Hair follicular keratinocyte (primary cell): ENCODE results near the gene RAD51C. TPM values are rescaled to one million over a fixed set of nuclear protein-coding genes. Genes with fewer than 3 reads are reported as not detected.

ENCODE experiments used
- total RNA-seq: library from RNA; depleted of rRNA; stranded (reverse); fragments of >200 nt; gene quantifications from 2 replicates; pipeline ENCODE4 v1.2.3, GENCODE V29; 2015

The RAD51C gene
- total RNA-seq, result 25.1 and 55.5 TPM in 2 replicates

GRCh38 chr17:58692239-58693055 lies at the start of gene RAD51C:
TSS of gene RAD51C (plus strand) at chr17:58692602. CDS start at chr17:58692644, 42 bp downstream.

DNA sequence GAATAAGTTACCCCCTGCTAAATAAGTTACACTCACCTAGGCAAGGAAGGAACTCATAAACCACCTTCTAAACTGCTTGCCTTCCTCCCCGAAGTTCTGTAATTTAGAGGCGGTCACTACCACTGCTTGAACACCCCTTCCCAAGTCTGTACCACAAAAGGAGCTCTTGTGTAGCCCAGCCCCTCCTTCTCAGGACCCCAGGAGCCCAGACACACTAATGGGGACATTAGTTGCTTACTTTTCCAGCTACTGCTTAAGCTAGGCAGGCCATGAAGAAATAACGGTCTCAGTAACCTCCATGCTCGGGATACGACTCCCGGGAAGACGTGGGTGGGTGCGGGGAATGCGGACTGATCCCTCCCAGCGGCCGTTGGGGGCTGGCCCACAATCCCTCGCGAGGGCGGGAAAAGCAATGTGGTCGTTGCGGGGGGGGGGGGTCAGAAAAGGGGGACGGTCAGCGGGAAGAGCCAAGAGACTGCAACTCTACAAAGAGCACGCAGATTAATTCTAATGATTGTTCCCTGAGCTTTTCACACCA lies 632 bp upstream of the RAD51C start, which contains the start of gene TEX14:
TSS of gene TEX14 (minus strand) at position 345 of the 538 bp plus-strand sequence. CDS start 40,044 bp downstream, outside the sequence.

GRCh38 chr17:58755577-58756245 lies 63.3 kb downstream of the RAD51C start, which contains the start of gene PPM1E:
TSS of gene PPM1E (plus strand) at chr17:58755854.

Other genes with a start within 250 kb of the RAD51C start
- gene HSF5, start 204.2 kb upstream of the RAD51C start, total RNA-seq, result not detected in 2 replicates
- 44.8 and 47.6 TPM in 2 replicates for gene MTMR4, start 178.0 kb upstream of the RAD51C start, total RNA-seq
- not detected in 2 replicates for gene TEX14, start 557 bp upstream of the RAD51C start, total RNA-seq
- gene PPM1E, start 63.3 kb downstream of the RAD51C start, total RNA-seq, result under 0.01 and 0.04 TPM in 2 replicates